HG03039 (cell line): ENCODE measurements around the gene MTMR3.
"Not testable (repeated sequence)": the region's sequence is repeated elsewhere in the genome, so short reads cannot be mapped to it uniquely, and the experiment has no call there.

Experiments used
- ATAC-seq: cut with Tn5 transposase; IDR thresholded peaks from one replicate; pipeline ENCODE4 v1.9.1; 2021; ENCODE audit warnings: mild to moderate bottlenecking, moderate library complexity; ENCODE audit not compliant: unreplicated experiment

MTMR3 gene

GRCh38 chr22:29883045-29883774 is at the start of gene MTMR3:
TSS of gene MTMR3 (plus strand) at chr22:29883174. CDS start at chr22:29971060, 87,886 bp downstream.
- ATAC-seq: peak; percentile 70

DNA sequence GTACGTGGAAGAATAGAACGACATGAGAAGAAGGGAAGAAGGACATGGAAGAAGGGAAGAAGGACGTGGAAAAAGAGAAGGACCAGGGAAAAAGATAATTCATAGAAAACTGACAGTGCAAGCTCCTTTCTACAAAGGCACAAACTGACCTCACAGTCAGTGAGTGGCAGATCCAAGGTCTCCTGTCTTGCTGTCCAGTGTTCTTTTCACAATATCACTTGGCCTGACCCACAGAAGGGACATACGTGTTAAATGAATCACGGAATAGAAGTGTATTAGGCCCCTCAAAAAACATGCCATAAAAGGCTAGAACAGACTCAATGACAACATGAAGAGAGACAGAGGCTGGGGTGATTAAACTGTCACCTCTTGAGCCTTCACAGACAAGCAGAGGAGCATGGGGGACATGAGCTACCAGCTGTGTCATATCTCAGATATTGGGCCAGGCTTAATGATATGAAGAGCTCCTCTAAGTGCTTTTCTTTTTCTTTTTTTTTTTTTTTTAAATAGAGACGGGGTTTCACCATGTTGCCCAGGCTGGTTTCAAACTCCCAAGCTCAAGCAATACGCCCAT is 49.5 kb upstream of the MTMR3 start:
- ATAC-seq: no peak

GRCh38 chr22:29834046-29834445 is 48.9 kb upstream of the MTMR3 start:
- ATAC-seq: no peak

GRCh38 chr22:29836791-29837370 is 46.1 kb upstream of the MTMR3 start:
- ATAC-seq: not testable (repeated sequence)

DNA sequence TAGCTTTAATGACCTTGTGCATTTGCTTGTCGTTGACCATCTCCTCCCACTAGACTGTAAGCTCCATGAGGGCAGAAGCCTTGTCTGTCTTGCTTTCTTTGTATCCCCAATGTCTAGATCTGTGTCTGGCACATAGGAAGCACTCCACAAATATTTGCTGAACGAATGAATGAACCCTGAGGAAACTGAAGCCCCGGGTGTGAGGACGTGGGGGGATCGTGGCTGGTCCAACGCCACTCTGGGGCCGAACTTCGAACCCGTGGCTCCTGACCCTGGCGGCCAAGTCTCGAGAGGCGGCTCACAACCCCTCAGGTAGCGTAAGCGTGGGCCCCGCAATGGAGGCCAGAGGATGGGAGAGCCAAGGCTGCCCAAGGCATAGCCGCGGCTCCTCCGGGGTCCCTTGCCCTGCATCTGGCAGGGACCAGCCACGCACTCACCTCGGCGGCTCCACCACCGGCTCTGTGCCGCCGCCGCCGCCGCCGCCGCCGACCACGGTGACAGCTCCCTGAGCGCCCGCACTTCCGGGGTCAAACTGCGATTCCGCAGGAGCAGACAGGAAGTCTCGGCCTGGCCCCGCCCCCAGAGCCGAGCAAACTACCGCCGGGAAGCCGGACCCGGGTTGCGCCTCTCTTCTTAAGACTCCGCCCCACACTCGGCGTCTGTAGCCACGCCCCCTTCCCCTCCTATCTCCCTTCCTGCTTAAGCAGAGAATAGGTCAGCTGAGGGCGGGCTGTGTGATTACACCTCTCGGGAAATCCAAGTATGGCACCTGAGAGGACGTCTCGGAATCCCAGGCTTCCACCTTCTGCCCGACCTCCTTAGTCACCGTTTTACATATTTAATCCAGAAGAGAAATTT is 45.0 kb upstream of the MTMR3 start, which contains the start of gene ASCC2:
Gene ASCC2 (minus strand): TSS at position 534 of the 858 bp plus-strand sequence. CDS start 5,949 bp downstream, outside the sequence.
- peak; percentile 95 for ATAC-seq

DNA sequence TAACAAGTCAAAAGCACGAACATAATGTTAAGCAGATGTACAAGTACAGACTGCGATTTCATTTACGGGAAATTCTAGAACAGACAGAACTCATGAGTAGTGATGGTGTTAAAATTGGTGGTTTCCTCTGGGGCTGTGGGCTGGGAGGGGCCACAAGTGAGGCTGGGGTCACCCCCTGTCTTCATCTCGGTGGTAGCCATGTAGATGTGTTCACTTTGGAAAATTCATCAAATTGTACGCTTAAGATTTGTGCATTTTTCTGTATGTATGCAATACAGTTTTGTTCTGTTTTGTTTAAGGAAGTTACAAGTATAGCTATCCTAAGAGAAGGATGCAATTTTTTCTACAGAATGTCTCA is 44.4 kb upstream of the MTMR3 start:
- no peak for ATAC-seq

DNA sequence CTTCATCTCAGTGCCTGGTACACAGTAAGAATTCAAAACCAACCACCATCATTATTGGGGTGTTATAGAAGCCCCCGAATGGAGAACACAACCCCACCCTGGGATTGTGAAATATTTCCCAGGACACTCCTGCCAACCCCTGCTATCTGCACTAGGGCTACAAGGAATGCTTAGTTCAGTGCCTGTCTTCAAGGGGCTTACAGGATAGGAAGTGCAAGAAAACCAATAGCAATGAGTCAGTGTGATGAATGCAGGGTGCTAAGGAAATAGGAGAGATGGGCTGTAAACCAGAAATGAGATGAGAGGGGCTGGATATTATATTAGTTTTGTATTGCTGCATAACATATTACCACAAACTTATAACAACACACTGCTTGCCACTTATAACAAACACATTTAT is 43.9 kb upstream of the MTMR3 start:
- ATAC-seq: no peak

DNA sequence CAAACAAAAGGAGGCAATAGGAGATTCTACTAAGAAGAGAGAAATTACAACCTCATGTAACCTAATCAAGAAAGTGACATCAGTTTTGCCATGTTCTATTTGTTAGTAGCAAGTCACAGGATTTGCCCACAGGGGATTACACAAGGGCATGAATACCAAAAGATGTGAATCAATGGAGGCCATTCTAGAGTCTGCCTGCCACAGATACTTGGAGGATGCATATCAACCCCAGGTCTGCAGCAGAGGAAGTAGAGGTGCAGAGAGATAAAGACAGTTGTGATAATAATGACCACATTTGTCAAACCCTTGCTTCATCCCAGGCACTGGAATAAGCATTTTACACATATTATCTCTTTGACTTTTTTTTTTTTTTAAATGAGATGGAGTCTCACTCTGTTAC is 42.5 kb upstream of the MTMR3 start:
- no peak for ATAC-seq

DNA sequence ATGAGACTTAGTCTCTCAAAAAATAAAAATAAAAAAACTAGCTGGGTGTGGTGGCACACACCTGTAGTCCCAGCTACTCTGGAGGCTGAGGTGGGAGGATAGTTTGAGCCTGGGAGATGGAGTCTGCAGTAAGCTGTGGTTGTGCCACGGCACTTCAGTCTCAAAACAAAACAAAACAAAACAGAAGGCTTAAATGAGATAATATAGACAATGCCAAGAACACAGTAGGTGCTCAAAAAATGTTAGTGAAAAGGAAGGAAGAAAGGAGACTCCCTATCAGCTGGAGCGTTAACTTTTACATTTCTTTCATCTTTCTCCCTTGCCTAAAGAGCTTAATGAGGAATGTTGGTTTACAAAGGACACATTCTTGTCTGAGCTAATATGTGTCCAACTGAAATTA is 40.8 kb upstream of the MTMR3 start:
- no peak for ATAC-seq

DNA sequence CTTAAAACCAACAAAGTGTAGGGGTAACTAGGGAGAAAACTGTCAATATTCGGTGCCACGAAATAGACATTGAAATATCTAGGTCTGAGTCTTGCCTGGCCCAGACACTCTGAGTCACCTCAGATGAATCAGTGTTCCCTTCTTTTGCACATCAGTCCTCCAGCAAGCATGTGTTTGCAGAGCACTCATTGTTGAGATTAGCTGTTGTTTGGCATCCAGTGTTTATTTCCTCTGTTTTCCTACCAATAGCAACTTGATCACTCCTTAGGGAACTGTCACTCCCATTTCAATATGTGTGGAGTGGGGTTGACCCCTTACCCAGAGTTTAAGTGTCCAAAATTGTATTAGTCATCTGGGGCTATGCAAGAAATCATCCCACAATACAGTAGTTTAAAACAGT is 40.2 kb upstream of the MTMR3 start:
- ATAC-seq: no peak

DNA sequence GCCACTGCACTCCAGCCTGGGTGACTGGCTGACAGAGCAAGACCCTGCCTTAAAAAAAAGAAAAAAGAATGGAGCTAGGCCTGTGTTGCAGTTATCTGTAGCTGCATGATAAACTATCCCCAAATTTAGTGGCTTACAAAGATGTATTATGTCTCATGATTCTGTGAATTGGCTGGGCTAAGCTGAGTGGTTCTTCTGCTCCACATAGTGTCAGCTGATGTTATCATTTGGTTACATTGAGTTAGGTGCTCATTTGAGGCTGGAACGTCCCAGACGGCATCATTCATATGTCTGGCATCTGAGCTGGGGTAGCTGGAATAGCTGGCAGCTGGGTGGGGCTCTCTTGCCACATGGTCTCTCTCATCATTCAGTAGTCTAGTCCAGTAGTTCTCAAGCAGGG is 36.7 kb upstream of the MTMR3 start:
- ATAC-seq: no peak

DNA sequence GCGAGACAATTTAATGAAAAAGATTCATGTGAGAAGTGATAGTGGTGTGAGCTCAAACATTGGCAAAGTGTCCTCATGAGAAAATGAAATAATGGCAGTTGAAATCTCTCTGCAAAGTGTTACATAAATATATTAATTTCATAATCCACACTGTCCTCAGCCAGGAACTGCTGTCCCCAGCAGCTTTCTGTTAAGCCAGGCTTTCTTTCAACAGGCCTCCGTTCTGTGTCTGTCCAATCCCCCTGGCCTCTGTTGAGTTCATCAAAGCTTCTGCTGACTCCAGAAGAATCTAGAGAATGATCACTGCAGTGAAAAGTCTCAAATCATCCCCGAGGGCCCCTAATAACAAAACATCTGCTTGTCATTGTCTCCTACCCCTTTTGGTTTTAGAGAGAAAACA is 34.9 kb upstream of the MTMR3 start:
- ATAC-seq: no peak

GRCh38 chr22:29854432-29854831 is 28.5 kb upstream of the MTMR3 start:
- no peak for ATAC-seq

GRCh38 chr22:29855611-29856181 is 27.3 kb upstream of the MTMR3 start:
- ATAC-seq: no peak

DNA sequence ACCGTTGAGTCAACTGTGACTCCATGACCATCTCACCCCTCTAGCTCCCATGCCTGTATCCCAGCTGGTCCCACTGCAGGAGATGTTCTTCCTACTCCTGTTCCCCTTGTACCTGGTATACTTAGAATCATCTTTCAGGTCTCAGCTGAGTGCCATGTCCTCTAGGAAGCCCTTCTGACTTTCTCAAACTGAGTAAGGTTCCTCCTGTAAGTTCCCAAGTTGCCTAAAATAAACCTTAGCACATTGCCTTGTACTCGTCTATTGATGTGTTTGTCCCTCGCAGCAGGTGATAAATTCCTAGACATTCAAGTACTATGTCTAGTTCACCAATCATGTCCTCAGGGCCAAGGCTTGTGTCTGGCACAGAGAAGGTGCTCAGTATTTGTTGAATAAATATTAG is 26.5 kb upstream of the MTMR3 start:
- ATAC-seq: no peak

- ATAC-seq: not testable (repeated sequence)
These were observed 23.9 kb upstream of the MTMR3 start for GRCh38 chr22:29859030-29859429.

- no peak for ATAC-seq
These were observed 22.8 kb upstream of the MTMR3 start for GRCh38 chr22:29860006-29860766.

DNA sequence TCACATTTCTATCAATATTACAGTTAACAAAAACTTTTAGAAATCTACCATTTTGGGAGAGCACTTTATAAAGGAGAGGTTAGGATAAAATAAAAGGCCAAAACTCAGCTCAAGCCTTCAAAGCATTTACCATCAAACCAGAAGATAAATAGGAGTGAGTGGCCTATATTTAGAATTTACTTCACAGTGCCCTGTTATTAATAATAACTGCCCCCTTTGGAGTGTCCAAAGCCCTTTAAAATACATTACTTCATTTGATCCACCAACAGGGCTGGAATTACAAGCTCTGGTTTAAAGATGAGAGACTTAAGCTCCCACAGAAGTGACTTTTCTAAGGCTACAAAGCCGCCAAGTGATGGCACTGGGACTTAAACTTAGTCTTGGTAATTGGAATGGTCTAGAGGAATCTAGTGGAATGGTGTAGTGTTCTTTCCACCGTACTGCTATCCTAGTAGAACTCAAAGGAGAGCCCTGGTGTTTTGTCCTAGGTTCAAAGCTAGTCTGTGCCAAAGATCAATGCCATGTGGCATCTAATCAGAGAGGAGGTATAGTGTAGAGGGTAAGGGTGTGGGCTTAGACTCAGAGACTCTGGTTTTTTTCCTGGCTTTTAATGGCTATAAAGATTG is 21.2 kb upstream of the MTMR3 start:
- ATAC-seq: no peak

- not testable (repeated sequence) for ATAC-seq
These were observed 17.4 kb upstream of the MTMR3 start for GRCh38 chr22:29865572-29865971.

DNA sequence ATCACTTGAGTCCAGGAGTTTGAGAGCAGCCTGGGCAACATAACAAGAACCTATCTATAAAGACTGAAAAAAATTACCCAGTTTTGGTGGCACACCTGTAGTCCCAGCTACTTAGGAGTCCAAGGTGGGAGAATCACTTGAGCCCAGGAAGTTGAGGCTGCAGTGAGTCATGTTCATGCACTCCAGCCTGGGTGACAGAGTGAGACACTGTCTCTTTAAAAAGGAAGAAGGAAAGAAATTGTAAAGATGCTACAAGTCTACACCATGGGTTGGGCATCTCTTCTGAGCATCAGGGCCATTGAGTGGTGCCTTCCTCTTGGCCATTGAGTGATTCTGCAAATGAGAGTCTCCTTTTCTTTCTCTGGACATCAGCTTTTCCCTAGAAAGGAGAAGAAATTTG is 15.7 kb upstream of the MTMR3 start:
- no peak for ATAC-seq
